ENCODE results near the gene FOXL2NB.

Gene FOXL2NB

GRCh38 chr3:138985932-138986331, 38.9 kb downstream of the FOXL2NB start:
- H3K4me2 ChIP-seq (ENCODE audit: low read length): no peak overlapping the region
- H3K4me1 ChIP-seq (ENCODE audit: control insufficient read depth, low read length): no peaks in the 10 kb centered on the region
- H3K27ac ChIP-seq (ENCODE audit: low read depth, low read length): no peak overlapping the region
- H3K9me3 ChIP-seq (ENCODE audit: control insufficient read depth, insufficient read depth, low read length): no peaks in the 10 kb centered on the region
- no peaks in the 10 kb centered on the region for H3K36me3 ChIP-seq (ENCODE audit: control insufficient read depth, low read length)
- no peak for TF ChIP-seq EZH2phosphoT487 (IDR thresholded peaks at IDR 0.05; ENCODE audit: borderline replicate concordance, low read length)
- TF ChIP-seq CTCF (IDR thresholded peaks at IDR 0.05; ENCODE audit: low read depth, low read length, poor library complexity, severe bottlenecking): no peak
- no peak overlapping the region for H3K4me3 ChIP-seq (ENCODE audit: low read length)
- peaks cover 4% of the 10 kb centered on the region; the same call in 1 of the 2 replicates for H3K27me3 ChIP-seq (ENCODE audit: control insufficient read depth, low read length)
- H3K9me2 ChIP-seq (replicated peaks; ENCODE audit: control insufficient read depth, low read length): no peaks in the 10 kb centered on the region
- no peaks in the 10 kb centered on the region for H4K20me1 ChIP-seq (ENCODE audit: control insufficient read depth, insufficient read depth, low read depth, low read length)
- H3K79me2 ChIP-seq (ENCODE audit: control insufficient read depth, low read length): no peaks in the 10 kb centered on the region
- no peaks in the 10 kb centered on the region for H3F3A ChIP-seq (ENCODE audit: control insufficient read depth, insufficient read depth)

GRCh38 chr3:138987181-138987580, 40.2 kb downstream of the FOXL2NB start:
- TF ChIP-seq CTCF (IDR thresholded peaks at IDR 0.05; ENCODE audit: low read depth, low read length, poor library complexity, severe bottlenecking): no peak
- TF ChIP-seq EZH2phosphoT487 (IDR thresholded peaks at IDR 0.05; ENCODE audit: borderline replicate concordance, low read length): no peak
- Histone ChIP-seq H3K4me1 (ENCODE audit: control insufficient read depth, low read length) (no peaks in the 10 kb centered on the region), H3K36me3 (ENCODE audit: control insufficient read depth, low read length) (no peaks in the 10 kb centered on the region), H3K4me2 (ENCODE audit: low read length) (no peak overlapping the region), H4K20me1 (ENCODE audit: control insufficient read depth, insufficient read depth, low read depth, low read length) (no peaks in the 10 kb centered on the region), H3K9me2 (replicated peaks; ENCODE audit: control insufficient read depth, low read length) (no peaks in the 10 kb centered on the region), H3K27ac (ENCODE audit: low read depth, low read length) (no peak overlapping the region), H3K9me3 (ENCODE audit: control insufficient read depth, insufficient read depth, low read length) (no peaks in the 10 kb centered on the region), H3K27me3 (ENCODE audit: control insufficient read depth, low read length) (peaks cover 4% of the 10 kb centered on the region; the same call in 1 of the 2 replicates), H3K4me3 (ENCODE audit: low read length) (no peak overlapping the region), H3K79me2 (ENCODE audit: control insufficient read depth, low read length) (no peaks in the 10 kb centered on the region), H3F3A (ENCODE audit: control insufficient read depth, insufficient read depth) (no peaks in the 10 kb centered on the region)

GRCh38 chr3:138995706-138996105, 48.7 kb downstream of the FOXL2NB start:
- H4K20me1 ChIP-seq (ENCODE audit: control insufficient read depth, insufficient read depth, low read depth, low read length): no peaks in the 10 kb centered on the region
- no peak overlapping the region for H3K27ac ChIP-seq (ENCODE audit: low read depth, low read length)
- H3K4me3 ChIP-seq (ENCODE audit: low read length): no peak overlapping the region
- H3K36me3 ChIP-seq (ENCODE audit: control insufficient read depth, low read length): no peaks in the 10 kb centered on the region
- no peaks in the 10 kb centered on the region for H3F3A ChIP-seq (ENCODE audit: control insufficient read depth, insufficient read depth)
- H3K4me2 ChIP-seq (ENCODE audit: low read length): no peak overlapping the region
- H3K9me2 ChIP-seq (replicated peaks; ENCODE audit: control insufficient read depth, low read length): no peaks in the 10 kb centered on the region; the same call in 1 of the 2 replicates
- no peaks in the 10 kb centered on the region for H3K79me2 ChIP-seq (ENCODE audit: control insufficient read depth, low read length)
- H3K9me3 ChIP-seq (ENCODE audit: control insufficient read depth, insufficient read depth, low read length): no peaks in the 10 kb centered on the region
- H3K4me1 ChIP-seq (ENCODE audit: control insufficient read depth, low read length): no peaks in the 10 kb centered on the region
- no peak for TF ChIP-seq EZH2phosphoT487 (IDR thresholded peaks at IDR 0.05; ENCODE audit: borderline replicate concordance, low read length)
- TF ChIP-seq CTCF (IDR thresholded peaks at IDR 0.05; ENCODE audit: low read depth, low read length, poor library complexity, severe bottlenecking): no peak
- peaks cover 10% of the 10 kb centered on the region for H3K27me3 ChIP-seq (ENCODE audit: control insufficient read depth, low read length)
